Fibroblast of the aortic adventitia (primary cell): ENCODE results near the gene AKAP6. TPM values are rescaled to one million over a fixed set of nuclear protein-coding genes. Genes with fewer than 3 reads are reported as not detected.

Experiments used
- DNase-seq: peaks from one replicate; pipeline ENCODE4 v3.0.0-alpha.2; 2010; ENCODE audit warnings: low read depth
- H3K4me3 ChIP-seq: 2 replicates; pipeline ENCODE4 v1.5.1; 2011; ENCODE audit warnings: low read depth, mild to moderate bottlenecking, control low read depth, low read length, moderate library complexity
- CTCF ChIP-seq: IDR thresholded peaks from 2 replicates; pipeline ENCODE4 v1.5.1; 2011; ENCODE audit warnings: mild to moderate bottlenecking, low read length, control low read depth, inconsistent platforms; ENCODE audit not compliant: insufficient read depth
- total RNA-seq: library from RNA; depleted of rRNA; stranded (reverse); fragments of >200 nt; gene quantifications from 2 replicates; pipeline ENCODE4 v1.2.3, GENCODE V29; 2012; ENCODE audit warnings: low replicate concordance

The AKAP6 gene
- total RNA-seq, 1 donor, result 2.2 TPM

DNA sequence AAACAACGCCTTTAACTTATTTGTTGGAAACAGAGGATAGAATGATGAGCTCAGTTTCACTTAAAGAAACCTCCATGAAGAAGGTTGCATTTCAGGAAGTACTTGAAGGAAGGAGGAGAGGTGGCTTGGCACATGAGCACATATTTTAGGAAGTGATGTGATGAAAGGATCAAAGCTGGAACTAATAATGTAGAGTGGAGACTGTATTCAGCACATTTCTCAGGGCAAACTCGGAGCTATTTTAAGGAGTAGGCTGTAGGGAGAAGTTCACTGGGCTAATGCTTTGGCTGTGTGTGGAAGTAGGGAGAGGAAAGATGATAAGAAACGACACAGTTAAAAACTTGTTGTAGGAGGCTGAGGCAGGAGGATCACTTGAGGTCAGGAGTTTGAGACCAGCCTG is 272.8 kb downstream of the AKAP6 start:
- no peak overlapping the region for H3K4me3 ChIP-seq
- DNase-seq, result peak; percentile 51
- TF ChIP-seq CTCF, result no peak

DNA sequence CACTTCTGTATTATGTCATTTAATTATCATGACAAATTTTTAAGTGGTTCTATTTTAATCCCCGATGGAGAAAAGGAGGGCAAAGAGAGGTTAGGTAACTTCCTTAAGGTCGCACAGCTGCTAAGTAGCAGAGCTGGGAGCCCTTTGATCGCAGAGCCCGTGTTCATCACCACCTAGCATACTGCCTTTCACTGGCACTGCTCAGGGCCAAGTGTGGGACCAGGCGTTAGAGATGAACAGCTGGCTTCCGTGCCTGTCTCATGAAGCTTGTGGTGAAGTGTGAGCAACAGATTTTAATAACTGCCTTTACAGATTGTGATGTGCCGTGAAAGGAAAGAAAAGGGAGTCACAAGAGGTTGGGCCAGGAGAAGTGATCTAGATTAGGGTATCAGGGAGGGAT is 273.6 kb downstream of the AKAP6 start:
- no peak overlapping the region for H3K4me3 ChIP-seq
- DNase-seq, result no peak
- TF ChIP-seq CTCF, result no peak

- no peak for DNase-seq
- no peak for TF ChIP-seq CTCF
- H3K4me3 ChIP-seq, result no peak overlapping the region
Measured at GRCh38 chr14:32603992-32604565, 275.0 kb downstream of the AKAP6 start.

GRCh38 chr14:32606301-32606700 is 277.2 kb downstream of the AKAP6 start:
- no peak for TF ChIP-seq CTCF
- no peak for DNase-seq
- no peak overlapping the region for H3K4me3 ChIP-seq

DNA sequence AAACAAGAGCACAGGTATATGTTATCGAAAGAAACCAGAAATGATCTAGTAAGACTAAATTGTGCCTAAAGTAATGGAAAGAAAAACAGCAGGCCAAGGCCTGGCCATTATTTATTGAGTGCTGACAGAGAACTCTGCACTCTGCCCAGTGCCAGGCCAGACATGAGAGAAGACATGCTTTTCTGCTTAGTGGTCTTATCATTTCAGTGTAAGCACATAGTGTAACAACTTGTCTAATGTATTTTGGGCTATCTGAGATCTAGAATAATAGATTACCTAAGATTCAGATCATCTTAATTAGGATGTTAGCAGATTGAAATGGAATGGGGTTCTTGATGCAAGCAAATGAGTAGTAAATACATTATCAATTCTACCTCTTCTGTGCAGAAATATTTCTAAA is 278.3 kb downstream of the AKAP6 start:
- no peak overlapping the region for H3K4me3 ChIP-seq
- TF ChIP-seq CTCF, result no peak
- DNase-seq, result peak; percentile 35

- peak; percentile 67 for DNase-seq
- H3K4me3 ChIP-seq, result no peak overlapping the region
- TF ChIP-seq CTCF, result no peak
Measured at GRCh38 chr14:32608857-32609256, 279.8 kb downstream of the AKAP6 start.

GRCh38 chr14:32609388-32609787 is 280.3 kb downstream of the AKAP6 start:
- DNase-seq, result no peak
- no peak overlapping the region for H3K4me3 ChIP-seq
- TF ChIP-seq CTCF, result no peak
